ENCODE results near the gene HDAC4.

DNA sequence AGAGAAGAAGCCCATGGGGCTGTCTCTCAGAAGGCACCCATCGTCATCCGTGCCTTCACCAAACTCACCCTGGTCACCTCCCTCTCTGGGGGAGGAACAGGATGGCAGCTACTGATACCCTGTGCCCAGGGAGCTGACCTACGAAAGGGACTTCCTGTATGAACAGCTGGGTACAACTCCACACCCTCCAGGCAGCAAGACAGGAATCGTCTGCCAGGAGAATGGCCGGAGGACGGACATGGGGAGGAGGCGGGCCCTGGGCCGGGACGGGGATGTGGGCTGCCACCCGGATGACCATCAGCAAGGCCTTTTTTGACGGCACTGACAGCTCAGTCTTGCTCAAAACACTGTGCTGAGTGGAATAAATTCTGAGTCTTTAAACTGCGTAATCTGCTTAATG, 243.6 kb downstream of the HDAC4 start:
- TF ChIP-seq GATA3 (IDR thresholded peaks at IDR 0.05; ENCODE audit: low read depth, low read length) (no peak), GATA2 (IDR thresholded peaks at IDR 0.05; ENCODE audit: low read depth, low read length) (no peak)

All from SH-SY5Y (cell line).